AG04450 (cell line): ENCODE measurements around the gene MBD3L2B. TPM values are rescaled to one million over a fixed set of nuclear protein-coding genes. Genes with fewer than 3 reads are reported as not detected.

Experiments
- CTCF ChIA-PET: fragments of 300-600, 350-600 bp; formaldehyde crosslinking; extraction: SDS; loops from one replicate; lab custom pipeline; 2022; ENCODE audit warnings: antibody characterized with exemption, inconsistent platforms; lab: Charles Lee
- POLR2A ChIA-PET: fragments of 350-600 bp; formaldehyde crosslinking; extraction: SDS; loops from one replicate; lab custom pipeline; 2021; ENCODE audit warnings: antibody characterized with exemption, inconsistent platforms; lab: Yijun Ruan, JAX
- DNase-seq: peaks from one replicate; pipeline ENCODE4 v3.0.0-alpha.2; 2011; ENCODE audit warnings: low read depth, low spot score
- H3K27ac ChIP-seq: one replicate; pipeline ENCODE4 v1.5.1; 2012; ENCODE audit warnings: low read depth, low read length, control low read depth
- H3K27me3 ChIP-seq: one replicate; pipeline ENCODE4 v1.6.0; 2012; ENCODE audit warnings: low read length; ENCODE audit not compliant: control insufficient read depth, insufficient read depth
- H3K4me3 ChIP-seq: 2 replicates; pipeline ENCODE4 v1.5.1; 2011; ENCODE audit warnings: mild to moderate bottlenecking, low read depth, low read length, control low read depth
- H3K9me3 ChIP-seq: 2 replicates; pipeline ENCODE4 v1.5.1; 2012; ENCODE audit warnings: low read length; ENCODE audit not compliant: control insufficient read depth, insufficient read depth
- CTCF ChIP-seq: IDR thresholded peaks from 2 replicates; pipeline ENCODE4 v1.5.1; 2011; ENCODE audit warnings: low read depth, low read length, control low read depth, inconsistent platforms
- polyA plus RNA-seq: library from polyadenylated mRNA; depleted of rRNA; stranded (reverse); fragments of >200 nt; gene quantifications from 2 replicates; pipeline ENCODE4 v1.2.3, GENCODE V29; 2011

The MBD3L2B gene
- polyA plus RNA-seq, 1 experiment, result not detected

- no peak overlapping the region for H3K4me3 ChIP-seq
- H3K27me3 ChIP-seq, result no peaks in the 10 kb centered on the region
- DNase-seq, result no peak
- no peak overlapping the region for H3K27ac ChIP-seq
- TF ChIP-seq CTCF, result no peak
- ChIA-PET CTCF (no interaction called here), POLR2A (no interaction called here)
- H3K9me3 ChIP-seq, result peaks cover 26% of the 10 kb centered on the region
Observed at GRCh38 chr19:7000816-7001215, 20.4 kb downstream of the MBD3L2B start.

- H3K9me3 ChIP-seq, result peaks cover 28% of the 10 kb centered on the region
- ChIA-PET CTCF (no interaction called here), POLR2A (no interaction called here)
- H3K27ac ChIP-seq, result no peak overlapping the region
- no peak for TF ChIP-seq CTCF
- no peak for DNase-seq
- H3K27me3 ChIP-seq, result no peaks in the 10 kb centered on the region
- H3K4me3 ChIP-seq, result no peak overlapping the region
Observed at GRCh38 chr19:7000333-7000732, 20.9 kb downstream of the MBD3L2B start.

DNA sequence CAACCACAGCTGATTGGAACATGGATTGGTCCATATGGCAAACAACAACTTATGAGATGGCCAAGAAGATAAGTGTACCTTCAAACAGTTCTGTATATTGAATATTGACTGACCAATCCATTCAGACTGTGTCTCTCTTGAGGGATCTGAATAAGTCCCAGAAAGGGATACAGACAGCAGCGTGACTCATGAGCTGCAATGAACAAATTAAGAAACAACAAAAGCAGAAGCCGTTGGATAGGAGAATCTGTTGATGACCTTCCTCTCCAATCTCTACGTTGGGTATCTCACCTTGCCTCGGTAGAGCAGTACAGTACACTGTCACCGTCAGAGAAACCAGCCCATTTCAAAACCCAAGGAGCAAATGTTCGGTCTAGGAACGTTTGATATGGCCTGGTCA is 21.3 kb downstream of the MBD3L2B start:
- ChIA-PET POLR2A (no interaction called here), CTCF (no interaction called here)
- no peak for TF ChIP-seq CTCF

GRCh38 chr19:6997679-6998445 is 23.4 kb downstream of the MBD3L2B start:
- POLR2A ChIA-PET, result no interaction called here
- no peak for DNase-seq
- Histone ChIP-seq H3K9me3 (peaks cover 33% of the 10 kb centered on the region), H3K4me3 (no peak overlapping the region), H3K27me3 (no peaks in the 10 kb centered on the region), H3K27ac (no peak overlapping the region)
- CTCF ChIA-PET, result no interaction called here
- no peak for TF ChIP-seq CTCF

More for the DNA sequence above, 21.3 kb downstream of the MBD3L2B start:
- no peak for DNase-seq
- Histone ChIP-seq H3K9me3 (peaks cover 28% of the 10 kb centered on the region), H3K4me3 (no peak overlapping the region), H3K27me3 (no peaks in the 10 kb centered on the region), H3K27ac (no peak overlapping the region)

GRCh38 chr19:6996810-6997209 is 24.4 kb downstream of the MBD3L2B start:
- POLR2A ChIA-PET, result no interaction called here
- no peak overlapping the region for H3K27ac ChIP-seq
- H3K4me3 ChIP-seq, result no peak overlapping the region
- CTCF ChIA-PET, result no interaction called here
- no peak for TF ChIP-seq CTCF
- no peaks in the 10 kb centered on the region for H3K27me3 ChIP-seq
- H3K9me3 ChIP-seq, result peaks cover 32% of the 10 kb centered on the region
- no peak for DNase-seq
